HepG2 (cell line): ENCODE data around the gene FSCN2. TPM values are rescaled to one million over a fixed set of nuclear protein-coding genes. Genes with fewer than 3 reads are reported as not detected.

Experiments
- ARNT ChIP-seq: fragments of 450-650 bp; IDR thresholded peaks from 2 replicates; pipeline ENCODE4 v1.6.1; 2017
- BORCS8-MEF2B ChIP-seq: sonication (generic); formaldehyde crosslinking; IDR thresholded peaks from 2 replicates; pipeline ENCODE4 v1.8.0; 2022; ENCODE audit warnings: mild to moderate bottlenecking, missing genetic modification reagents
- FUBP1 ChIP-seq: sonication (generic); formaldehyde crosslinking; IDR thresholded peaks from 2 replicates; pipeline ENCODE4 v1.5.1; 2020; ENCODE audit warnings: missing genetic modification reagents, mild to moderate bottlenecking, borderline replicate concordance
- GABPA ChIP-seq, 2 experiments: IDR thresholded peaks; 2 replicates each; pipeline ENCODE4 v1.6.1; 2011 to 2016; ENCODE audit warnings: low read depth in 2 of 2, low read length in 1 of 2, missing biosample characterization in 1 of 2, missing genetic modification characterization in 1 of 2
- JUNB ChIP-seq: sonication (generic); formaldehyde crosslinking; IDR thresholded peaks from 2 replicates; pipeline ENCODE4 v1.8.0; 2022; ENCODE audit warnings: missing genetic modification reagents, mild to moderate bottlenecking, borderline replicate concordance
- KLF15 ChIP-seq: sonication (generic); formaldehyde crosslinking; IDR thresholded peaks from 2 replicates; pipeline ENCODE4 v1.8.1; 2023; ENCODE audit warnings: borderline replicate concordance, mild to moderate bottlenecking, inconsistent platforms, missing genetic modification reagents, mixed read lengths
- MYNN ChIP-seq: sonication (generic); formaldehyde crosslinking; IDR thresholded peaks from 2 replicates; pipeline ENCODE4 v1.4.0; 2020; ENCODE audit warnings: mild to moderate bottlenecking, low read depth, missing genetic modification reagents
- NCOA1 ChIP-seq: sonication (generic); formaldehyde crosslinking; IDR thresholded peaks from 2 replicates; pipeline ENCODE4 v1.9.0; 2021; ENCODE audit warnings: missing genetic modification reagents
- PRDM10 ChIP-seq: sonication (generic); formaldehyde crosslinking; IDR thresholded peaks from 2 replicates; pipeline ENCODE4 v1.4.0; 2020; ENCODE audit warnings: low read depth, missing genetic modification reagents
- SIX1 ChIP-seq: sonication (generic); formaldehyde crosslinking; IDR thresholded peaks from 2 replicates; pipeline ENCODE4 v1.4.0; 2020; ENCODE audit warnings: missing genetic modification reagents, borderline replicate concordance
- SRSF4 ChIP-seq: fragments of 200-400 bp; formaldehyde crosslinking; IDR thresholded peaks from one replicate; pipeline ENCODE4 v1.6.1; 2018; ENCODE audit warnings: mild to moderate bottlenecking, low read depth, low read length, moderate library complexity; ENCODE audit not compliant: poor library complexity, severe bottlenecking
- STAG1 ChIP-seq: sonication (generic); formaldehyde crosslinking; IDR thresholded peaks from 2 replicates; pipeline ENCODE4 v1.4.0; 2020; ENCODE audit warnings: missing genetic modification reagents
- ZBTB20 ChIP-seq: sonication (generic); formaldehyde crosslinking; IDR thresholded peaks from 2 replicates; pipeline ENCODE4 v1.8.1; 2023; ENCODE audit warnings: missing genetic modification reagents, low read depth, mild to moderate bottlenecking, borderline replicate concordance
- ZBTB26 ChIP-seq: IDR thresholded peaks from 2 replicates; pipeline ENCODE4 v1.6.1; 2016; ENCODE audit warnings: missing compliant biosample characterization, missing genetic modification reagents, borderline replicate concordance
- ZBTB3 ChIP-seq: sonication (generic); formaldehyde crosslinking; IDR thresholded peaks from 2 replicates; pipeline ENCODE4 v1.4.0; 2020; ENCODE audit warnings: low read depth, mild to moderate bottlenecking, moderate library complexity, missing genetic modification reagents, borderline replicate concordance
- ZBTB38 ChIP-seq: sonication (generic); formaldehyde crosslinking; IDR thresholded peaks from 2 replicates; pipeline ENCODE4 v1.5.1; 2020; ENCODE audit warnings: mild to moderate bottlenecking, missing genetic modification reagents
- ZFP41 ChIP-seq: sonication (generic); formaldehyde crosslinking; IDR thresholded peaks from 2 replicates; pipeline ENCODE4 v1.4.0; 2020; ENCODE audit warnings: mild to moderate bottlenecking, missing genetic modification reagents, borderline replicate concordance
- ZNF30 ChIP-seq: sonication (generic); formaldehyde crosslinking; IDR thresholded peaks from 2 replicates; pipeline ENCODE4 v1.5.0; 2020; ENCODE audit warnings: mild to moderate bottlenecking, missing genetic modification reagents
- ZNF772 ChIP-seq: sonication (generic); formaldehyde crosslinking; IDR thresholded peaks from 2 replicates; pipeline ENCODE4 v1.5.0; 2020; ENCODE audit warnings: mild to moderate bottlenecking, missing genetic modification reagents
- ZSCAN5A ChIP-seq: sonication (generic); formaldehyde crosslinking; IDR thresholded peaks from 2 replicates; pipeline ENCODE4 v1.8.0; 2022; ENCODE audit warnings: mild to moderate bottlenecking, missing genetic modification reagents, borderline replicate concordance
- polyA plus RNA-seq, 8 experiments: library from polyadenylated mRNA; depleted of rRNA in 3 of 8; stranded (reverse) in 7 of 8; unstranded in 1 of 8; fragments of >200 nt; fragmentation: Illumina TruSeq in 4 of 8; extraction: Trizol in 4 of 8; gene quantifications; 2 replicates each; pipeline versions ENCODE4 v1.2.1 to v1.2.3, GENCODE V29; 2011 to 2016; ENCODE audit warnings: low read depth in 4 of 8, missing spikeins in 1 of 8, mixed read lengths in 1 of 8; ENCODE audit not compliant: insufficient read depth in 1 of 8
- total RNA-seq, 5 experiments: library from RNA; depleted of rRNA; stranded (reverse); fragments of >200 nt; fragmentation: Illumina TruSeq; extraction: Trizol; gene quantifications; 2 replicates each; pipeline ENCODE4 v1.2.3, GENCODE V29; 2016; ENCODE audit warnings: low read depth in 1 of 5

FSCN2 gene
- total and polyA plus RNA-seq, 2 of the 13 experiments (the other 11 are each of a cell fraction or from before 2014, with no cell fraction given), result 0.09 TPM; not detected in 1

- TF ChIP-seq PRDM10 (CRISPR knock-in tag), result no peak
- no peak for TF ChIP-seq NCOA1 (CRISPR knock-in tag)
- no peak for TF ChIP-seq JUNB (CRISPR knock-in tag)
- TF ChIP-seq ZNF772, result no peak
- TF ChIP-seq ZFP41 (CRISPR knock-in tag), result no peak
- TF ChIP-seq MYNN, result no peak
- TF ChIP-seq BORCS8-MEF2B, result no peak
- no peak for TF ChIP-seq SRSF4
- TF ChIP-seq STAG1 (CRISPR knock-in tag), result no peak
- TF ChIP-seq ARNT, result no peak
- no peak for TF ChIP-seq SIX1 (CRISPR knock-in tag)
- no peak for TF ChIP-seq FUBP1
- TF ChIP-seq ZNF30, result no peak
- TF ChIP-seq ZSCAN5A (CRISPR knock-in tag), result no peak
- TF ChIP-seq ZBTB20 (CRISPR knock-in tag), result no peak
- no peak for TF ChIP-seq ZBTB26 (CRISPR knock-in tag)
- TF ChIP-seq KLF15 (CRISPR knock-in tag), result no peak
- no peak for TF ChIP-seq ZBTB3 (CRISPR knock-in tag)
- no peak for TF ChIP-seq GABPA (IDR thresholded peaks at IDR 0.05; ENCODE audit: low read depth, low read length)
- TF ChIP-seq GABPA (CRISPR knock-in tag; IDR thresholded peaks at IDR 0.05; ENCODE audit: low read depth), result peak; percentile 45; the same call in 1 of the 2 replicates
- peak; percentile 51; the same call in 1 of the 2 replicates for TF ChIP-seq ZBTB38 (CRISPR knock-in tag)
These were observed 13.2 kb upstream of the FSCN2 start (continued) for GRCh38 chr17:81514739-81515529.
